Endothelial cell of umbilical vein (primary cell): ENCODE measurements around the gene RSF1.

Experiments used
- EZH2 ChIP-seq: IDR thresholded peaks from 2 replicates; pipeline ENCODE4 v1.6.1; 2012; ENCODE audit warnings: borderline replicate concordance, low read depth, mild to moderate bottlenecking, moderate library complexity, low read length, inconsistent platforms; ENCODE audit not compliant: severe bottlenecking
- FOS ChIP-seq: IDR thresholded peaks from 2 replicates; pipeline ENCODE4 v1.6.1; 2011; ENCODE audit warnings: mild to moderate bottlenecking, low read length, moderate library complexity, borderline replicate concordance; ENCODE audit not compliant: insufficient read depth
- GATA2 ChIP-seq: IDR thresholded peaks from 2 replicates; pipeline ENCODE4 v1.7.0; 2011; ENCODE audit warnings: low read depth, mild to moderate bottlenecking, moderate library complexity, mixed read lengths, low read length; ENCODE audit not compliant: insufficient read length, insufficient read depth
- JUN ChIP-seq: IDR thresholded peaks from 2 replicates; pipeline ENCODE4 v1.6.1; 2011; ENCODE audit warnings: borderline replicate concordance, low read depth; ENCODE audit not compliant: insufficient read length, insufficient read depth
- MYC ChIP-seq: IDR thresholded peaks from one replicate; pipeline ENCODE4 v1.6.1; 2011; ENCODE audit warnings: mild to moderate bottlenecking, low read depth, low read length
- POLR2A ChIP-seq: IDR thresholded peaks from 2 replicates; pipeline ENCODE4 v1.6.1; 2012; ENCODE audit warnings: low read depth, mild to moderate bottlenecking, control low read depth, low read length
- POLR2AphosphoS5 ChIP-seq: IDR thresholded peaks from 2 replicates; pipeline ENCODE4 v1.6.1; 2012; ENCODE audit warnings: low read depth, mild to moderate bottlenecking, control low read depth, low read length, moderate library complexity; ENCODE audit not compliant: insufficient read depth
- TF ChIP-seq, protein P1 (sequence below), 2 donors: IDR thresholded peaks; 1 replicate in 1 of 2; 2 replicates in 1 of 2; pipeline ENCODE4 v1.5.1; 2011; ENCODE audit warnings: low read length in 2 of 2, mild to moderate bottlenecking in 2 of 2, moderate library complexity in 2 of 2, control low read depth in 1 of 2, inconsistent platforms in 1 of 2, low read depth in 1 of 2; ENCODE audit not compliant: insufficient read depth in 1 of 2; ENCODE audit errors: extremely low read depth in 1 of 2
- TF ChIP-seq, protein P2 (sequence below): IDR thresholded peaks from 2 replicates; pipeline ENCODE4 v1.6.1; 2011; ENCODE audit not compliant: insufficient read depth, insufficient read length

GRCh38 chr11:77728203-77728786 is 92.2 kb downstream of the RSF1 start:
- TF ChIP-seq, protein P1, sequence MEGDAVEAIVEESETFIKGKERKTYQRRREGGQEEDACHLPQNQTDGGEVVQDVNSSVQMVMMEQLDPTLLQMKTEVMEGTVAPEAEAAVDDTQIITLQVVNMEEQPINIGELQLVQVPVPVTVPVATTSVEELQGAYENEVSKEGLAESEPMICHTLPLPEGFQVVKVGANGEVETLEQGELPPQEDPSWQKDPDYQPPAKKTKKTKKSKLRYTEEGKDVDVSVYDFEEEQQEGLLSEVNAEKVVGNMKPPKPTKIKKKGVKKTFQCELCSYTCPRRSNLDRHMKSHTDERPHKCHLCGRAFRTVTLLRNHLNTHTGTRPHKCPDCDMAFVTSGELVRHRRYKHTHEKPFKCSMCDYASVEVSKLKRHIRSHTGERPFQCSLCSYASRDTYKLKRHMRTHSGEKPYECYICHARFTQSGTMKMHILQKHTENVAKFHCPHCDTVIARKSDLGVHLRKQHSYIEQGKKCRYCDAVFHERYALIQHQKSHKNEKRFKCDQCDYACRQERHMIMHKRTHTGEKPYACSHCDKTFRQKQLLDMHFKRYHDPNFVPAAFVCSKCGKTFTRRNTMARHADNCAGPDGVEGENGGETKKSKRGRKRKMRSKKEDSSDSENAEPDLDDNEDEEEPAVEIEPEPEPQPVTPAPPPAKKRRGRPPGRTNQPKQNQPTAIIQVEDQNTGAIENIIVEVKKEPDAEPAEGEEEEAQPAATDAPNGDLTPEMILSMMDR (IDR thresholded peaks at IDR 0.05; ENCODE audit: extremely low read depth in 1 of 2, insufficient read depth in 1 of 2, low read depth in 1 of 2, low read length in 2 of 2): no peak
- TF ChIP-seq POLR2AphosphoS5 (no peak), POLR2A (no peak), MYC (no peak), EZH2 (no peak), JUN (no peak), FOS (no peak), GATA2 (no peak)
- TF ChIP-seq, protein P2, sequence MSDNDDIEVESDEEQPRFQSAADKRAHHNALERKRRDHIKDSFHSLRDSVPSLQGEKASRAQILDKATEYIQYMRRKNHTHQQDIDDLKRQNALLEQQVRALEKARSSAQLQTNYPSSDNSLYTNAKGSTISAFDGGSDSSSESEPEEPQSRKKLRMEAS: no peak
